Measurements from ENCODE around the gene COL9A3. TPM values are rescaled to one million over a fixed set of nuclear protein-coding genes. Genes with fewer than 3 reads are reported as not detected.
A peak's percentile ranks its signal among the peaks of the same experiment; 100 is the strongest.

The COL9A3 gene
- total and polyA plus RNA-seq, 2 of the 8 experiments (the other 6 are each of a cell fraction or from before 2014, with no cell fraction given): 21.7 to 80.1 TPM

DNA sequence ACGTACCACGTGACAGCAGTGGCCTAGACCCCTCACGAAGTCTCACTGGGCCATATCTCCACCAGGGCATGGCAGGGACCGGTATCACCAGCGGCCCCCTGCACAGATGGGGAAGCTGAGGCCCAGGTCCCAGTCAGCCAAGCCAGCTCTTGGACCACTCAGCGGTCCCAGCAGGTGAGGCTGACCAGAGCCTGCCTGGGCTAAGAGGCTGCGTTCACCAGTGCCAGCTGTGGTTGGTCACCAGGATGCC, 23.2 kb upstream of the COL9A3 start:
- Histone ChIP-seq H2AFZ (ENCODE audit: low read length) (peak overlapping the region; percentile 70; the same call in 1 of the 2 replicates), H3K4ac (replicated peaks; ENCODE audit: insufficient read length, low read depth, low read length) (peak overlapping the region; percentile 78), H3K79me2 (ENCODE audit: control insufficient read depth in 1 of 2, insufficient read depth in 2 of 2, low read length in 2 of 2) (no peaks in the 10 kb centered on the region), H4K5ac (ENCODE audit: insufficient read length, low read depth, low read length) (peak overlapping the region; percentile 71), H2BK15ac (ENCODE audit: low read length) (0 out of 2 replicates have a peak overlapping the region, but pooled peaks have one; percentile 53), H2AK5ac (ENCODE audit: low read depth, low read length) (peak overlapping the region; percentile 54; the same call in 1 of the 2 replicates), H4K8ac (ENCODE audit: extremely low read depth, insufficient read depth, low read length) (peak overlapping the region; percentile 59; the same call in 1 of the 2 replicates), H3K56ac (replicated peaks; ENCODE audit: insufficient read length, low read depth, low read length) (peak overlapping the region; percentile 30), H3K9ac (replicated peaks in 1 of 4; ENCODE audit: extremely low read depth in 1 of 4, low read depth in 3 of 4, low read length in 3 of 4) (no peak overlapping the region; a peak in 1 of 7 replicates), H3K14ac (ENCODE audit: insufficient read length) (no peak overlapping the region), H3K4me1 (replicated peaks in 1 of 4; ENCODE audit: control insufficient read depth in 3 of 4, insufficient read depth in 4 of 4, low read length in 3 of 4) (peaks cover 0 to 11% (median 6%) of the 10 kb centered on the region in 4 experiments; a peak in 4 of 7 replicates), H3K4me2 (ENCODE audit: insufficient read depth in 1 of 2, low read depth in 2 of 2, low read length in 2 of 2) (peak overlapping the region; percentile 84 to 85), H3K4me3 (ENCODE audit: extremely low read depth in 1 of 4, insufficient read depth in 2 of 4, low read depth in 3 of 4, low read length in 4 of 4) (peak overlapping the region; percentile 21 to 54 (median 29); a peak in 6 of 8 replicates), H3K9me3 (ENCODE audit: insufficient read depth in 2 of 2, low read depth in 1 of 2, low read length in 1 of 2) (no peaks in the 10 kb centered on the region), H2BK12ac (ENCODE audit: low read depth, low read length) (peak overlapping the region; percentile 75; the same call in 1 of the 2 replicates), H3K27me3 (replicated peaks in 1 of 4; ENCODE audit: control insufficient read depth in 3 of 4, extremely low read depth in 1 of 4, insufficient read depth in 3 of 4, low read length in 3 of 4) (peaks cover 0 to 18% (median 11%) of the 10 kb centered on the region in 4 experiments; a peak in 5 of 7 replicates), H3K23ac (ENCODE audit: insufficient read length) (no peak overlapping the region), H2BK5ac (ENCODE audit: low read depth, low read length) (peak overlapping the region; percentile 60; the same call in 1 of the 2 replicates), H2BK120ac (replicated peaks; ENCODE audit: low read depth, low read length) (peak overlapping the region; percentile 54), H2BK20ac (ENCODE audit: low read length) (peak overlapping the region; percentile 80; the same call in 1 of the 2 replicates), H3K23me2 (ENCODE audit: low read depth, low read length) (peaks cover 7% of the 10 kb centered on the region; the same call in 1 of the 2 replicates), H3K27ac (ENCODE audit: low read depth, low read length) (no peak overlapping the region), H3K79me1 (ENCODE audit: low read depth, low read length) (no peaks in the 10 kb centered on the region), H3K18ac (ENCODE audit: extremely low read depth, low read length) (peak overlapping the region; percentile 32; the same call in 1 of the 2 replicates), H3K36me3 (ENCODE audit: control insufficient read depth in 2 of 4, insufficient read depth in 4 of 4, low read length in 3 of 4) (peaks cover 0 to 4% (median under 1%) of the 10 kb centered on the region in 4 experiments; a peak in 3 of 8 replicates), H4K91ac (replicated peaks; ENCODE audit: insufficient read length, low read length) (peak overlapping the region; percentile 95), H4K20me1 (replicated peaks in 1 of 2; ENCODE audit: control insufficient read depth in 1 of 2, insufficient read depth in 2 of 2, low read length in 2 of 2) (peaks cover 0 to 10% of the 10 kb centered on the region in 2 experiments)
- DNase-seq (ENCODE audit: low read depth in 1 of 2, low spot score in 2 of 2) (no peak), FAIRE-seq (no peak)
- ChIA-PET CTCF (ENCODE audit: partially characterized antibody) (interaction anchor here (1.0 to 4.4 kb wide), 8 partner anchors 11 to 126 kb away, joined by 3 to 35 read pairs (median 4); partner anchors contain the start of gene NTSR1), POLR2A (ENCODE audit: partially characterized antibody) (interaction anchor here (1.8 to 1.9 kb wide), 2 partner anchors 22 to 151 kb away, joined by 4 to 10 read pairs; partner anchors contain the start of genes COL9A3 and SLCO4A1)
- no peak for TF ChIP-seq SUZ12 (IDR thresholded peaks at IDR 0.05; ENCODE audit: low read length)
- TF ChIP-seq, protein P1, sequence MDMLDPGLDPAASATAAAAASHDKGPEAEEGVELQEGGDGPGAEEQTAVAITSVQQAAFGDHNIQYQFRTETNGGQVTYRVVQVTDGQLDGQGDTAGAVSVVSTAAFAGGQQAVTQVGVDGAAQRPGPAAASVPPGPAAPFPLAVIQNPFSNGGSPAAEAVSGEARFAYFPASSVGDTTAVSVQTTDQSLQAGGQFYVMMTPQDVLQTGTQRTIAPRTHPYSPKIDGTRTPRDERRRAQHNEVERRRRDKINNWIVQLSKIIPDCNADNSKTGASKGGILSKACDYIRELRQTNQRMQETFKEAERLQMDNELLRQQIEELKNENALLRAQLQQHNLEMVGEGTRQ (IDR thresholded peaks at IDR 0.05; ENCODE audit: low read length): 0 out of 2 replicates have a peak, but pooled peaks have one; percentile 12
- TF ChIP-seq, protein P2, sequence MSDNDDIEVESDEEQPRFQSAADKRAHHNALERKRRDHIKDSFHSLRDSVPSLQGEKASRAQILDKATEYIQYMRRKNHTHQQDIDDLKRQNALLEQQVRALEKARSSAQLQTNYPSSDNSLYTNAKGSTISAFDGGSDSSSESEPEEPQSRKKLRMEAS (IDR thresholded peaks at IDR 0.05): peak; percentile 25; the same call in 1 of the 2 replicates
- WGBS, 2 experiments (ENCODE audit: extremely low coverage in 1 of 2, insufficient coverage in 1 of 2, insufficient read length in 1 of 2, insufficient replicate concordance in 2 of 2, low coverage in 1 of 2, low lambda C conversion rate in 2 of 2, missing lambda C conversion rate in 1 of 2): 60% methylated on average over 7 of the region's 7 CpGs; no CpG with 5 or more reads in 1 of the 2 experiments

All from H1 (cell line).